ENCODE measurements around the gene CANT1. TPM values are rescaled to one million over a fixed set of nuclear protein-coding genes. Genes with fewer than 3 reads are reported as not detected.

The CANT1 gene
- total RNA-seq, 1 experiment from 2014 or later, result 97.1 TPM

- Histone ChIP-seq H4K20me1 (ENCODE audit: insufficient read depth) (no peaks in the 10 kb centered on the region), H2AFZ (ENCODE audit: low read depth, low read length, poor library complexity, severe bottlenecking) (no peak overlapping the region), H3K79me2 (ENCODE audit: insufficient read depth, low read length) (no peaks in the 10 kb centered on the region), H3K9me3 (ENCODE audit: control insufficient read depth in 1 of 2, insufficient read depth in 1 of 2, low read depth in 1 of 2, low read length in 2 of 2) (no peaks in the 10 kb centered on the region), H3K9me2 (ENCODE audit: insufficient read depth) (no peaks in the 10 kb centered on the region), H3K4me2 (ENCODE audit: low read length) (no peak overlapping the region), H3K27me3 (ENCODE audit: insufficient read depth, low read length) (no peaks in the 10 kb centered on the region), H3K27ac (ENCODE audit: low read depth, low read length) (no peak overlapping the region), H3K4me1 (ENCODE audit: control insufficient read depth in 1 of 2, insufficient read depth in 2 of 2, low read length in 2 of 2) (peaks cover 0 to 16% of the 10 kb centered on the region in 2 experiments; a peak in 3 of 4 replicates), H3K36me3 (ENCODE audit: control insufficient read depth in 1 of 2, insufficient read depth in 2 of 2, low read length in 2 of 2) (no peaks in the 10 kb centered on the region), H3K9ac (ENCODE audit: low read length) (no peak overlapping the region), H3K4me3 (replicated peaks in 1 of 2; ENCODE audit: low read depth in 1 of 2, low read length in 2 of 2) (no peak overlapping the region)
- RAD21 ChIA-PET (ENCODE audit: low non-redundant PET in 1 of 2, low total read pairs in 2 of 2, uncharacterized antibody in 2 of 2, unreplicated experiment in 2 of 2), result interaction anchor here in 1 of 2 experiments (0.6 kb wide), 1 partner anchor 166 kb away, joined by 4 read pairs; no protein-coding TSS in a partner anchor
- no peak for ATAC-seq
- intact Hi-C loops (cut with micrococcal nuclease), result no loop called here
- no peak for TF ChIP-seq YY1 (IDR thresholded peaks at IDR 0.05; ENCODE audit: extremely low read depth, insufficient replicate concordance, low read depth, low read length)
- no peak for TF ChIP-seq MAX (IDR thresholded peaks at IDR 0.05)
- TF ChIP-seq CEBPB (IDR thresholded peaks at IDR 0.05; ENCODE audit: low read depth), result no peak
- TF ChIP-seq JUND (IDR thresholded peaks at IDR 0.05), result no peak
- CTCF ChIA-PET, result interaction anchor here (0.8 to 3.3 kb wide), 6 partner anchors 9 to 349 kb away, joined by 3 to 37 read pairs (median 4); no protein-coding TSS in a partner anchor
- no peak for DNase-seq (ENCODE audit: low read depth, low spot score)
- no TSS peak for BruUV-seq (replicated peaks)
- POLR2A ChIA-PET, result interaction anchor here (0.6 kb wide), 1 partner anchor 24 kb away, joined by 3 read pairs; no protein-coding TSS in a partner anchor
These were observed 31.5 kb upstream of the CANT1 start for GRCh38 chr17:79041041-79041570.

GRCh38 chr17:79039886-79040285, 30.3 kb upstream of the CANT1 start:
- Histone ChIP-seq H3K27ac (ENCODE audit: low read depth, low read length) (no peak overlapping the region), H2AFZ (ENCODE audit: low read depth, low read length, poor library complexity, severe bottlenecking) (no peak overlapping the region), H3K4me3 (replicated peaks in 1 of 2; ENCODE audit: low read depth in 1 of 2, low read length in 2 of 2) (no peak overlapping the region), H3K9ac (ENCODE audit: low read length) (no peak overlapping the region), H3K36me3 (ENCODE audit: control insufficient read depth in 1 of 2, insufficient read depth in 2 of 2, low read length in 2 of 2) (no peaks in the 10 kb centered on the region), H4K20me1 (ENCODE audit: insufficient read depth) (no peaks in the 10 kb centered on the region), H3K4me2 (ENCODE audit: low read length) (no peak overlapping the region), H3K4me1 (ENCODE audit: control insufficient read depth in 1 of 2, insufficient read depth in 2 of 2, low read length in 2 of 2) (peaks cover 0 to 10% of the 10 kb centered on the region in 2 experiments; a peak in 3 of 4 replicates), H3K9me3 (ENCODE audit: control insufficient read depth in 1 of 2, insufficient read depth in 1 of 2, low read depth in 1 of 2, low read length in 2 of 2) (no peaks in the 10 kb centered on the region), H3K27me3 (ENCODE audit: insufficient read depth, low read length) (no peaks in the 10 kb centered on the region), H3K9me2 (ENCODE audit: insufficient read depth) (no peaks in the 10 kb centered on the region), H3K79me2 (ENCODE audit: insufficient read depth, low read length) (no peaks in the 10 kb centered on the region)
- CTCF ChIA-PET, result interaction anchor here (1.3 to 3.3 kb wide), 4 partner anchors 12 to 348 kb away, joined by 3 to 37 read pairs (median 4); no protein-coding TSS in a partner anchor
- RAD21 ChIA-PET (ENCODE audit: low non-redundant PET in 1 of 2, low total read pairs in 2 of 2, uncharacterized antibody in 2 of 2, unreplicated experiment in 2 of 2), result no interaction called here
- POLR2A ChIA-PET, result no interaction called here
- no peak for ATAC-seq
- DNase-seq (ENCODE audit: low read depth, low spot score), result no peak
- no TSS peak for BruUV-seq (replicated peaks)
- intact Hi-C loops (cut with micrococcal nuclease), result no loop called here
- no peak for TF ChIP-seq CEBPB (IDR thresholded peaks at IDR 0.05; ENCODE audit: low read depth)
- no peak for TF ChIP-seq SIN3A (IDR thresholded peaks at IDR 0.05; ENCODE audit: low read depth)
- no peak for TF ChIP-seq ZBTB33 (IDR thresholded peaks at IDR 0.05; ENCODE audit: extremely low read depth, insufficient replicate concordance, low read length)
- TF ChIP-seq MAX (IDR thresholded peaks at IDR 0.05), result no peak
- no peak for TF ChIP-seq SRF (IDR thresholded peaks at IDR 0.05; ENCODE audit: low read depth)
- no peak for TF ChIP-seq REST (IDR thresholded peaks at IDR 0.05; ENCODE audit: low read depth)
- no peak for TF ChIP-seq YY1 (IDR thresholded peaks at IDR 0.05; ENCODE audit: extremely low read depth, insufficient replicate concordance, low read depth, low read length)
- TF ChIP-seq ZFX (IDR thresholded peaks at IDR 0.05), result no peak
- no peak for TF ChIP-seq CTCF (IDR thresholded peaks at IDR 0.05 in 2 of 3, conservative IDR thresholded peaks at IDR 0.05 in 1 of 3; ENCODE audit: borderline replicate concordance in 1 of 3, insufficient read depth in 1 of 3, low read depth in 2 of 3, low read length in 2 of 3)

Measured in HCT116 (cell line).